ENCODE results near the gene TMEM44.
"Not testable (repeated sequence)": the region's sequence is repeated elsewhere in the genome, so short reads cannot be mapped to it uniquely, and the experiment has no call there.

TMEM44 gene

DNA sequence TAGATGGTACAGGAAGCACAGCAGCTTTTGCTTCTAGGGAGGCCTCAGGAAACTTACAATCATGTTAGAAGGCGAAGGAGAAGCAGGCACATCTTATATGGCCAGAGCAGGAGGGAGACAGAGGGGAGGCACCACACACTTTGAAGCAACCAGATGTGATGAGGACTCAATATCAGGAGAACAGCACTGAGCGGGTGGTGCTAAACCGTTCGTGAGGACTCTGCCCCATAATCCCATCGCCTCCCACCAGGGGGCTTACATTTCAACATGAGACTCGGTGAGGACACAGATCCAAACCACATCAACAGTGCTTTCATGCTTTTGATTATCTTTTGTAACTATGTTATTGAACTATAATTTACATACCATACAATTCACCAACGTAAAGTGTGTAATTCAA, 7.6 kb upstream of the TMEM44 start:
- peak; percentile 25 to 30 for DNase-seq

DNA sequence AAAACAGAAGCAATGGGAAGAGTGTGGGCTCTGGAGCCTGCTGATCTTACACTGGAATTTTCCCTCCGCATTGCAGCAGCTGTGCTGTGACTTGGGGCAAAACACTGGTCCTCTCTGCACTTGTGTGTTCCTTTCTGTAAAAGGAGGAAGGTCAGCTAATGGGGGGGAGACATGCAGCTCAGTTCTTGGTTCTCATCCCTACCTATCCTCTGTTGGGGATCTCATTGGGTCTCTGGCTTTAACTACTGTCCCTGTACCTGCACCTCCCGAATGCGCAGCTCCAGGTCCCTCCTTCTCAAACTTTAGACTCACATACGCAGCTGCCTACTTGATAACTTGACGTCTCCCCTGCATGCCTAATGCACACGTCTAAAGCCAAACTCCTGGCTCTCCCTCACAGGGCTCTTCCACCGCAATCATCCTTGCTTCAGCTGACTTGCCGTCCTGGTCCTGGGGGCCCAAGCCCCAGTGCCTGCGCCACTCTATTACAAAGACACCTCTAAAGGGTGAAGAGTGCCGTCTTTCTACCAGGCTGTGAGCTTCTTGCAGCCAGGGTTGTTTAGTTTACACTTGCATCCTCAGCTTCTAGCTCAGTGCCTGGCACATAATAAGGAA, 5.9 kb upstream of the TMEM44 start:
- no peak for DNase-seq

DNA sequence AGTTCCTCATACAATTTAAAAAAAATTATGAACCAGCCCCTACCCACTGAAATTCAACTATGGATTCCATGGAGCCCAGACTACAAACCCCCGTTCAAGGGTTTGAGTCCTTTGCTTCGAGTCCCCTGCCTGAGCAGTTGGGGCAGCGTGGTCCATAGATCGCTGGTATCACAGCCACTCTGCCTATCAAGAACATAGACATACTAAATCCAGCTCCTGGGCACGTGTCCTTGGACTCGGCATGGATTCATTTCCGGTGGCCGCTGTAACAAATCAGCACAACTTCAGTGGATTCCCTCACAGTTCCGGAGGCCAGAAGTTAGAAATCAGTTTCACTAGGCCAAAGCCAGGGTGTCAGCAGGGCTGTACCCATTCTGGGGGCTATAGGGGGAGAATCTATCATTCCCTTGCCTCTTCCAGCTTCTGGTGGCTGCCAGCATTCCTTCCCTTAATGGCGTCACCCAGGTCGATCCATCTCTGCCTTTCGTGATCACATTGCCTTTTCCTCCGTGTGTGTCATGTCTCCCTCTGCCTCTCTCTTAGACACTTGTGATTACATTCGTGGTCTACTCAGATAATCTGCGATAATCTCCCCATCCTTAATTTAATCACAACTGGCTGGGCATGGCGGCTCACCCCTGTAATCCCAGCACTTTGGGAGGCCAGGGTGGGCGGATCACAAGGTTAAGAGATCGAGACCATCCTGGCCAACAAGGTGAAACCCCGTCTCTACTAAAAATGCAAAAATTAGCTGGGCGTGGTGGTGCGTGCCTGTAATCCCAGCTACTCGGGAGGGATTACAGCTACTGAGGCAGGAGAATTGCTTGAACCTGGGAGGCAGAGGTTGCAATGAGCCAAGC, 4.6 kb upstream of the TMEM44 start:
- DNase-seq: no peak

DNA sequence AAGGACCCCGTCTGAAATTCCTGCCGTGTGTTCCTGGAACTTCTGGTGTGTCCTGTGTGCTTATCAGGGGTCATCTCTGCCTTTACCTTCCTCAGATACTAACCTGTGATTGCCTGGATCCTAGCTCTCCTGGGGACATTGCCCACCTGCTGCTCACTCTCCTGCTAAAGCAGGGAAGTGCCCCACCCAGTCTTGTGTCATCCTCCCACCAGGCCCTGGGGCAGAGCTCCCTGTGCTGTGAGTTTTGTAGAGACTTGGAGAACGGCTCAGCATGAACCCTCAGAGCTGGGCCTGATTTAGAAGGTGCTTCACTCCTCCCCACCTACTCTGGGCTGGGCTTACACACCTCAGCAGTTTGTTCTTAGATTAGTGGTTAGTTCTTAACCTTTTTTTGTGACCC, 3.8 kb upstream of the TMEM44 start:
- DNase-seq: no peak

DNA sequence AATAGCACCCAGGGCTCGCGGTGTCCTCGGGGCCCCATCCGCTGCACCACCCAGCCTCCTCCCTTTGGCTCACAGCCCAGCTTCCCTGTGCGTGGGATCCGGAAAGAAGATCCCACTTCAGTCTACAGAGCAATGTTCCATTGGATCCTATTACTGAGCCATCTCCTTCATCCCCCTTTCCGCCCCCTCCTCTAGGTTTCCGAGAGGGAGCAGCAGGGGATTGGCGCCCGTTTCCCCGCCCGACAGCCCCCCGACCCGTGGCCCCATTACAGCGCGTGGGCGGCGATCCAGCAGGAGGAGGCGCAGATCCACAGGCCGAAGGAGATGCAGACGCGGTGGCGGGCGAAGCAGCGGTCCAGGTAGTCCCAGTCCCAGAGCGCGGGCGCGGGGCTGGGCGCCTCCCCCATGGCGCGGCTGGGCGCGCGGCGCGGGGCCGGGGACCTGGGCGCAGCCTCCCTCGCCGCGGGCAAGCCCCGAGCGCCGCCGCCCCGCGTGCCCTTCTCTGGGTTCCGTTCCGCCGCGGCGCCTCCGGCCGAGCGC, 340 bp downstream of the TMEM44 start:
- DNase-seq: peak in 1 of 2 donors; percentile 3

DNA sequence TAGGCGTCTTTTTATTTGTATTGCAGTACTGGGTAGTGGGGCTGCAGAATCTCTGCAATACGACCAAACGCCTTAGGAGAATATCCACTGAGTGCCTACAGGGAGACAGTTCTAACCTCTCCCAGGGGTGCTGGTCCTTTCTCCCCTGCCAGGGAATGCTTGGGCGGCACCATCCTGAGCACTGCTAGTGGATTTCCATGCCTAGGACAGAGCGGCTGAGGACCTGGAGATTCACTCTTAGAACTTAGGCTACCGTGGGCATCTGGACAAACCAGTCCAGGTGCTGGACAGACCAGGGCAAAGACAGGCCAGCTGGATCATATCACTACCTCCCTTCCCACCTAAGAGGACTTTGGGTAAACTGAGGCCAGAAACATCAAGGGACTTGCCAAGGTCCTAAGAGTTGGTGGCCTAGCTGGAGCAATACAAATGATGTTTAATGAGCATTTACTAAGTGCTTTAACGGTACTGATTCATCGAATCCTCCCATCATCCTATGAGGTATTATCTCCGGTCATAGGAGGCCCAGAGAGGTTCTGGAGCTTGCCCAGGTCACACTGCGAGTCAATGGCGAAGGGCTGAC, 902 bp downstream of the TMEM44 start:
- DNase-seq: no peak

DNA sequence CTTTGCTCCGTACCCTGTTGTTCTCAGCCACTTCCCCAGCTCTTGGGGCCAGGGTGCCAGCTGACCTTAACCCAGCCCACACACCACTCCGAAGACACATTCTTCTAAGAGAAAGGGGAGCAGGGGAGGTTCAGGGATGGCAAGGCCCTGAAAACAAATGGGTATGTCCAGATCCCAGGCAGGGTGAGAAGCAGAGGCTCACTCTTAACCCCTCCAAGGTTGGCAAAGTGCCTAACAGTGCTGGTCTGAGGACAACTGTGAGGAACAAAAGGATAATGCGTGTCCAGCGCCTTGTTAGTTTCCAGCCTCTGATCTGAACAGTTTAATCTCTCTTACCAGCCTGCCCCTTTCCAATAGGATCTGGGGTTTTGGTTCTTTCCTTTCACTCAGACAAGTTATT, 1.5 kb downstream of the TMEM44 start:
- no peak for DNase-seq

DNA sequence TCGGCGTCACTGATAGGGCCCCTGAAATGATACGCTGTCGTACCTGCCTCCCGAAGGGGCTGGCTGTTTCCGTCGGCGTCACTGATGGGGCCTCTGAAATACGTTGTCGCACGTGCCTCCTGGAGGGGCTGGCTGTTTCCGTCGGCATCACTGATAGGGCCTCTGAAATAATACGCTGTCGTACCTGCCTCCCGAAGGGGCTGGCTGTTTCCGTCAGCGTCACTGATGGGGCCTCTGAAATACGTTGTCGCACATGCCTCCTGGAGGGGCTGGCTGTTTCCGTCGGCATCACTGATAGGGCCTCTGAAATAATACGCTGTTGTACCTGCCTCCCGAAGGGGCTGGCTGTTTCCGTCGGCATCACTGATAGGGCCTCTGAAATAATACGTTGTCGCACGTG, 2.5 kb downstream of the TMEM44 start:
- DNase-seq: not testable (repeated sequence)

DNA sequence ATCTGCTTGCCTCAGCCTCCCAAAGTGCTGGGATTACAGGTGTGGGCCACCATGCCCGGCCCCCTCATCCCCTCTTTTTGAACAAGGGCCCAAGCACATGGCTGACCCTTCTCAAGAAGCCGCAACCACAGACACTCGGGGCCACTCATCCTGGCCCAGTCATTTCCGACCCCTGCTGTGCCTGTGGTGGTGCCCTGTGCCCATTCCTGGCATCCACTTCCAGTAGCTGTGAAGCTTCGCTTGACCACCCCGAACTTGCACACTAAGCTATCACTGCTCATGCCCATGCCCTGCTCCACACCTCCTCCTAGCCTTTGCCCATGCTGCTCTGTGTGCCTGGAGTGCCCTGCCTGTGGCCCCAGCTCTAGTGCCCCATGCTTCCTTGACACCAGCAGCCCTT, 8.3 kb downstream of the TMEM44 start:
- DNase-seq: no peak

DNA sequence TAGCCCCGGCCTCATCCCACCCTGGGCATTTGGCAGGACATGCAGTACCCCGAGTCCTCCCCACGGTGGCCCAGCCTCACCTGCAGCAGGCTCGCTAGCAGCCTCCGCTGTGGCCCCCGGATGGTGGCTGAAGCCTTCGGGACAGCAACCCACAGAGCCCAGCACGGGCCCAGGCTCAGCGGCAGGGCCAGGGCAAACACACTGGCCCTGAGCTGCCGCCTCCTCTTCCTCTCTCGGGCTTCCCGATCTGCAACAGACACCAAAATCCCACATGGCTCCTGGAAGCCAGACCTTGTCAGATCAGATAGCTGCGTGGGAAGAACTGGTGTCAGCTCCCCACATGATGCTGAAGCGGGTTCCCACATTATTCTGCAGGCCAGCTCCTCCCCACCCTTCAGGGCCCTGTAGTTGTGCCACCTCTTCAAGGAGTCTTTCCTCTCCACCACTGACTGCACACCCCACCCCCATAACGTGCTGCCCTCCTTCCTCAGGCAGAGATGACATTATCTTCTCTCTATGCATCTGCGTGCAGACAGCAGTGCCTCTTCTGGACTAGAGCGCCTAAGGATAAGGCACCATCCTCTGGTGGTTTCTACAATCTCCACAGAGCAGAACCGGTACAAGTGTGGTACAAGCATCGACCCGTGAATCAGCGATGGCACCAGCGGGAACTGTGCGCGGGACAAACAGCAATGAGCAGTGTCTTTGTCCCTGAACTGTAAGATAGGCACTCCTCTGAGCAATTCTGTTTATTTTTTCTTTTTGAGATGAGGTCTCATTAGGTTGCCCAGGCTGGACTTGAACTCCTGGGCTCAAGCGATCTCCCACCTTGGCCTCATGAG, 9.5 kb downstream of the TMEM44 start:
- no peak for DNase-seq

DNA sequence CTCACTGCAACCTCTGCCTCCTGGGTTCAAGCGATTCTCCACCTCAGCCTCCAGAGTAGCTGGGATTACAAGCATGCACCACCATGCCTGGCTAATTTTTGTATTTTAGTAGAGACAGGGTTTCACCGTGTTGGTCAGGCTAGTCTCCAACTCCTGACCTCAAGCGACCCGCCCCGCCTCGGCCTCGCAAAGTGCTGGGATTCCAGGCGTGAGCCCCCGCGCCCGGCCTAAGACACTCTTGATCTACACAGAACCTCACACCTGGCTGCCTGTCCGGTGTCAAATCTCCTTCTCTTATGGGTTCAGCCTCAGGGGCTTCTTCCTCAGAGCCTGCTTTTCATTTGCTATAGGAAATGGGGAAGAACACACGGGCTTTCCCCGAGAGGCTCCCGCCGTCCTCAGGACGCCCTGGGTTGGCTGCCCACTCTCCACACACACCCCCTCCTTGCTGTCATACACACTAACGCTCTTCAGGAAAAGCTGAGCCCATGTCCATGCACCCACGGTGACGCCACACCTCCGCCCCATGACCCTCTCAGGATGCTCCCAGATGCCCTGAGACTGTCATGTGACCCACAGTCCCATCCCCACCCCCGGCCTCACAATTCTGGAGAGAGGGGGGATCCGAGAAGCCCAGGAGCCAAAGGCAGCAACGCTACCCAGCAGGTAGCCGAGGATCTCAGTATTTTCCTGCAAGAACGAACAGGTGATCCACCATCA, 10.4 kb downstream of the TMEM44 start:
- no peak for DNase-seq

DNA sequence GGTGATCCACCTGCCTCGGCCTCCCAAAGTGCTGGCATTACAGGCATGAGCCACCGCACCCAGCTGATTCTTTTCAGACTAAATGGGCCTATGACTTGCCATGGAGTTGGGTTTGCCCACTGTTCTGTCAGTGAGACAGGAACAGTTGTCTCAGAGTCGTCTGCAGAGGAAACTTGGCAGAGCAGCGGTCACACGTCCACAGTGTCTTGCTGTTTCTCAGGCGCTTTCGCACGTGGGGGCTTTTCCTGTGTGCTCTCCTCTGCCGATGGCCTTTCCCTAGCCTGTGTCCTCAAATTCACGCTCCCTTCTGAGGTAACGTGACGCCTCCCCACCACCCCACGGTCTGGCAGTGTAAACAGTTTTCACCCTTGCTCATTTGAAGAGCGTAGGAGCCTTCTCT, 11.3 kb downstream of the TMEM44 start:
- DNase-seq: no peak

DNA sequence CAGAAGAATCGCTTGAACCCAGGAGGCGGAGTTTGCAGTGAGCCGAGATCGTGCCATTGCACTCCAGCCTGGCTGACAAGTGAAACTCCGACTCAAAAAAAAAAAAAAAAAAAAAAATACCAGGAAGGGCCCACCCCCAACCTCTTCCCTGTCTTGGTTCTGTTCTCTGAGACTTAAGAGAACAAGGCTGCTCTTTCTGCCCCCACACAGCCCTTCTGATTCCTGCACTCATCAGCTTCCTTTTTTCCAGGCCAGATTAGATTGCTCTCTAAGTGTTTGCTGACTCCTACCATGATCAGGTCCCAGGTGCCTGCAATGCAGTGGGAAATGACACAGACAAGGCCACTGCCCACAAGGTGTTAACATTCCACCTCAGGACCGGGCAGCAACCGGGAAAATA, 13.0 kb downstream of the TMEM44 start:
- DNase-seq: no peak

DNA sequence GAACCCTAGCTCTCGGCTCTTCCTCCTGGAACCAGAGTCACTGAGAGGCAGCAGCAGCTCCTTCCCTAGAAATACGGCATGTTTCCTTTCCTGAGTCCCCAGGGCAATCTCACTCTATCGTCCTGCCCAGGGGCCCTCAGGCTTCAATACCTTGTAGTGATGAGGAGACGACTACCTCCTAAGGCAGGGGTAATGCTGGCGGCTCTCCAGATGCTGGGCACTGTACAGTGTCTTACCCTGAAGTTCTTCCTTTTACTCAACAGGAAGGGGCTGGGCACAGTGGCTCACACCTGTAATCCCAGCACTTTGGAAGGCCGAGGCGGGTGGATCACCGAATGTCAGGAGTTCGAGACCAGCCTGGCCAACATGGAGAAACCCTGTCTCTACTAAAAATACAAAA, 13.5 kb downstream of the TMEM44 start:
- DNase-seq: no peak

DNA sequence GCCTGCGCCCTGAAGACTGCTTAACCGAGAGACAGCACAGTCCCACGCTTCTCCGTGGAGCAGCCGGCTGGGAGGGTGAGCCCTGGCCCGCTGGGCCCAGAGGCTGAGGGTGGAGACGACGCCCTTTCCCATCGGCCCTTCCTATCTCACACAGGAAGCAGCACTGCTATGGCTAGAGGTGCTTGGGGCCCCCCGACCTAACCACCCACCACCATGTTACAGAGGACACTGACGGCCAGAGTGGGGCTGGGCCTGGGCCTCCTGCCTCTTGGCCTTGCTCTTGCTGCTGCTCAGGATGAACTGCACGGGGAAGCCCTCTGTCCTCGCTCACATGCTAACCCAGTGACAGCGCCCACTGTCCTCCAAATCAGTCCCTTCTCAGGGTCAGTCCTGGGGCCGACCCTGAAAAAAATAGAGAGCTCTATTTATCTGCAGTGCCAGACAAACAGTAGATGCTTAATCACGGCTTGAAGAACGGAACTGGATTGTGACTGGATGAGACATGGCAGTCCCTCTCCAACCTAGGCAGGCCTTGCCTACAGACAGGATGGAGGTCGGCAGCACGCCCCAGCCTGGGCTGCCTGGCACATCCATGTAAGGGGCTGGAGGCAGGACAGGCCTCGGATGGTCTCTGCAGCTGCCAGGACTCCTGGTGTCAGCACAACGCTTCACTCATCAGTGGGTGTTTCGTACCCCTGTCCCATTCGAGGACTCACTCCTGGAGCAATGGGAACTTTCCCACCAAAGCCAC, 14.2 kb downstream of the TMEM44 start:
- DNase-seq: no peak

DNA sequence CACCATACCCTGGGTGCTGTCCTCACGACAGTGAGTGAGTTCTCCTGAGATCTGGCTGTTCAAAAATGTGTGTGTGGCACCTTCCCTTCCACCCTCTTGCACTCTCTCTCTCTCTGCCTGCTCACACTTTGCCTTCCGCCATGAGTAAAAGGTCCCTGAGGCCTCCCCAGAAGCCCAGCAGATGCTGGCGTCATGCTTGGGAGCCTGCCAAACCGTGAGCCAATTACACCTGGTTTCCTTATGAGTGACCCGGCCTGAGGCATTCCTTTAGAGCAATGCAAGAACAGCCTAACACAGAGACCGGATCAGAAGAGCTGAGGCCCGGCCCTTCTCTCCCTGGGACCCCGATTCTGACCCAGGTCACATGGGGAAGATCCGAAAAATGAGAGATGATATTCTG, 15.4 kb downstream of the TMEM44 start:
- DNase-seq: no peak

DNA sequence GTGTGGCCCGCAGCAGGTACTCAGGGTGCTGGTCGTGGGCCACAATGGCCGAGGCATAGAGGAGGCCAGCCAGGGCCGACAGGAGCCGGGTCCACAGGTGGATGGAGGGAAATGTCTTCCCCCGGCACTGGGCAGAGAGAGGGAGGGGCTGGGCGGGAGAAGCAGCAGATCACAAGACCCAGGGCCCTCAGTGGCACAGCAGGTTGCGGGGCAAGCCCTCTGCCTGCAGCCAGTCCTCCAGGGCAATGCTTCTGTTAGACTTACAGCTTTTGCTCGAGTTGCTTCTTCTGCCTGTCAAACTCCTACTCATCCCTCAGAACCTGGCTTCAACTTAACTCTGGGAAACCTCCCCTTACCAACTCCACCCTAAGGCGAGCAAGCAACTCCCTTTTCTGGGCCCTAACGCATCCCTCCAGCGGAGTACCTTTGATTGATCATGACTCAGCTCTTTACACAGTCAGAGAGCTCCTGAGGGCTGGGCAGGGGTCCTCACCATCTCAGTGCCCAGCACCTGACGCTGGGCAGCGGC, 16.0 kb downstream of the TMEM44 start:
- no peak for DNase-seq

DNA sequence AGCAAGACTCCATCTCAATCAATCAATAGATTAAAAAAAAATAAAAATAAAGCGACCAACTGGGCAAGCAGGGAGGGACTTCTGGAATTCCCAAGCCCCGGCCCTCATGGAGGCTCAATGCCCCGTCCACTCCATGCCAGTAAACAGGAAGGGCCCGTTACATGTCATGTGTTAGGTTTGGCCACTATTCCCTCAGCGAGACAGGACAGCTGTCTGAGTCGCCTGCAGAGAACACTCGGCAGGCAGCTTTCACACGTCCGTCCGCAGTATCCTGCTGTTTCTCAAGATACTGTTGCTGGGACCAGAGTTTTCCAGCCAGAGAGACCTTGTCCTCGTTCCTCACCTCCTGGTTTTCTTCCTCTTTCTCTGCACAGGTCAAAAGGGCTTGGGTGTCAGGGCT, 18.0 kb downstream of the TMEM44 start:
- DNase-seq: no peak

DNA sequence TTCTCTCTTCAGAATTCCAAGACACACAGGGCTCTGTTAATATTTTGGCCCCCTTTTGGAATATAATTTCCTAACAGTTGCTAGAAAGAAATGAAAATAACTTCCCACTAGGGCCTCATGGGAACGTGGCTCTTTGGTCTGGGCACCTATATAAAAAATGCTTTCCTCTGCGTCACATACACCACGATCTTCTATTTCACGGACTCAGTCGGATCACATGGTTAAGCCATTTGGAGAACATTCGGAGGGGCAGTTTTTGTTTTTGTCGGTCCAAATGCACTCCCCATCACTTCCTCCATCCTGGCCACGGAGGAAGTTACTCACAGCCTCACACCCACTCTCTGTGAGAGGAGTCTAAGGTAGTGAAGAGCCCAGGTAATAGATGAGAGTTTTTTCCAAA, 21.0 kb downstream of the TMEM44 start:
- DNase-seq: no peak

DNA sequence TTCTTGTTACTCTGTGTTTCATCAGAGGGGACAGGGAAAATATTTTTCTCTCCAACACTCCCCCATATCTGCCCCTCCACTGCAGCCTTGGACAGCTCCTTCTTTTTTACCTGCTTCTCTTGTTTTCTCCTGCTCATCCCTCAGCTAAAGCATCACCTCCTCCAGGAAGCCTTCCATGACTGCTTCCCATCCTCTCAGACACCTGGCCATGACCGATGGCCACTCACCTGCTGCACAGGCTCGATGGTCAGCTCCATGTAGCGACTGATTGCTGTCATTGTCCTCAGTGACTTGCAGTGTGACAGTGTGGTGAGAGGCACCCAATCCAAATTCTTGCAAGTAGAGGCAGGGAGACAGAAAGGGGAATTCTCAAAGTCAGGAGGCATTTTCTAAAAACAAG, 22.5 kb downstream of the TMEM44 start:
- no peak for DNase-seq

DNA sequence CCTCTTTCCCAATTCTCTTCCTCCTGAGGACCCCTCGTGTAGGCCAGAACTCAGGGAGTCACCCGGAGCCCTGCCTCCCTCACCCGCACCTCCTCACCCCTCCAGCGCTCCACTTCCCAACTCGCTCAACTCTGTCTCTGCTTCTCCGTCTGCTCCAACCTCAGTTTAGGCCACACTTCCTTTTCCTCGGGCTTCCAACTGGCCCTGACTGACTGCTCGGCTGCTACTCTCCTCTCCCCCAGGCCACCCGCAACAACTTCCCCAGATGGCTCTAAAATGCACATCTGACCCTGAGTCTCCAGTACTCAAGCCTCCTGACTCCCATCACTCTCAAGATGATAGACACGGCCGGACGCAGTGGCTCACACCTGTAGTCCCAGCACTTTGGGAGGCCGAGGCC, 23.6 kb downstream of the TMEM44 start:
- DNase-seq: no peak
